Trophoblast cell (in vitro differentiated cells and primary cell): Measurements from ENCODE around the gene GPHA2.

Experiments used
- DNase-seq, 2 donors: peaks; one replicate each; pipeline ENCODE4 v3.0.0-alpha.2; 2016
- H2AFZ ChIP-seq: 2 replicates; pipeline ENCODE4 v1.6.1; 2013; ENCODE audit warnings: low read length, moderate library complexity, mild to moderate bottlenecking; ENCODE audit not compliant: insufficient read depth, poor library complexity
- H2AK5ac ChIP-seq: 2 replicates; pipeline ENCODE4 v1.6.1; 2013; ENCODE audit warnings: mild to moderate bottlenecking, low read length
- H2BK120ac ChIP-seq: 2 replicates; pipeline ENCODE4 v1.6.1; 2013; ENCODE audit warnings: low read length, mild to moderate bottlenecking, moderate library complexity; ENCODE audit not compliant: insufficient read depth, poor library complexity
- H2BK12ac ChIP-seq: 2 replicates; pipeline ENCODE4 v1.6.1; 2013; ENCODE audit warnings: mild to moderate bottlenecking, low read length, moderate library complexity
- H2BK5ac ChIP-seq: 2 replicates; pipeline ENCODE4 v1.6.1; 2013; ENCODE audit warnings: low read length, low read depth, moderate library complexity, mild to moderate bottlenecking; ENCODE audit not compliant: poor library complexity
- H3K14ac ChIP-seq: 2 replicates; pipeline ENCODE4 v1.6.1; 2013; ENCODE audit warnings: mild to moderate bottlenecking, low read length
- H3K18ac ChIP-seq: 2 replicates; pipeline ENCODE4 v1.6.1; 2013; ENCODE audit warnings: mild to moderate bottlenecking, low read length
- H3K23ac ChIP-seq: 2 replicates; pipeline ENCODE4 v1.6.1; 2013; ENCODE audit warnings: low read length
- H3K27ac ChIP-seq: 2 replicates; pipeline ENCODE4 v1.5.1; 2013; ENCODE audit warnings: low read depth, mild to moderate bottlenecking, inconsistent platforms, low read length, moderate library complexity
- H3K27me3 ChIP-seq: 2 replicates; pipeline ENCODE4 v1.6.1; 2013; ENCODE audit warnings: inconsistent platforms, mild to moderate bottlenecking, low read length, moderate library complexity; ENCODE audit not compliant: insufficient read depth
- H3K36me3 ChIP-seq, 2 experiments: 1 replicate in 1 of 2; 2 replicates in 1 of 2; pipeline ENCODE4 v1.6.1; 2013; ENCODE audit warnings: low read length in 2 of 2, mild to moderate bottlenecking in 2 of 2, moderate library complexity in 1 of 2; ENCODE audit not compliant: insufficient read depth in 2 of 2, control insufficient read depth in 1 of 2
- H3K4ac ChIP-seq: 2 replicates; pipeline ENCODE4 v1.6.1; 2013; ENCODE audit warnings: low read depth, mild to moderate bottlenecking, low read length, moderate library complexity
- H3K4me1 ChIP-seq, 2 experiments: 1 replicate in 1 of 2; 2 replicates in 1 of 2; pipeline ENCODE4 v1.6.1; 2013; ENCODE audit warnings: low read length in 2 of 2, mild to moderate bottlenecking in 2 of 2, moderate library complexity in 1 of 2; ENCODE audit not compliant: insufficient read depth in 2 of 2, control insufficient read depth in 1 of 2
- H3K4me2 ChIP-seq: 2 replicates; pipeline ENCODE4 v1.6.1; 2013; ENCODE audit warnings: inconsistent platforms, mild to moderate bottlenecking, low read length, moderate library complexity
- H3K4me3 ChIP-seq: 2 replicates; pipeline ENCODE4 v1.5.1; 2013; ENCODE audit warnings: mild to moderate bottlenecking, low read depth, low read length, inconsistent platforms
- H3K79me1 ChIP-seq: one replicate; pipeline ENCODE4 v1.6.1; 2013; ENCODE audit warnings: low read length
- H3K79me2 ChIP-seq: 2 replicates; pipeline ENCODE4 v1.6.1; 2013; ENCODE audit warnings: low read length, mild to moderate bottlenecking; ENCODE audit not compliant: control insufficient read depth, insufficient read depth, poor library complexity
- H3K9ac ChIP-seq: 2 replicates; pipeline ENCODE4 v1.6.1; 2013; ENCODE audit warnings: mild to moderate bottlenecking, low read length
- H3K9me3 ChIP-seq: 2 replicates; pipeline ENCODE4 v1.6.1; 2013; ENCODE audit warnings: low read depth, mild to moderate bottlenecking, control low read depth, inconsistent platforms, low read length; ENCODE audit not compliant: insufficient read depth
- H4K12ac ChIP-seq: 2 replicates; pipeline ENCODE4 v1.6.1; 2013; ENCODE audit warnings: low read depth, mild to moderate bottlenecking, low read length, moderate library complexity
- H4K8ac ChIP-seq: 2 replicates; pipeline ENCODE4 v1.6.1; 2013; ENCODE audit warnings: low read depth, mild to moderate bottlenecking, low read length, moderate library complexity
- H4K91ac ChIP-seq: one replicate; pipeline ENCODE4 v1.6.1; 2013; ENCODE audit warnings: low read depth, mild to moderate bottlenecking, low read length, moderate library complexity
- WGBS: extraction: QIAGEN DNeasy Blood & Tissue Kit; methylation state at CpG from one replicate; pipeline ENCODE4 v1.1.7; 2013; ENCODE audit warnings: missing lambda C conversion rate; ENCODE audit not compliant: insufficient read length, insufficient coverage; ENCODE audit errors: extremely low coverage; 5-methylcytosine and 5-hydroxymethylcytosine counted together

The GPHA2 gene

DNA sequence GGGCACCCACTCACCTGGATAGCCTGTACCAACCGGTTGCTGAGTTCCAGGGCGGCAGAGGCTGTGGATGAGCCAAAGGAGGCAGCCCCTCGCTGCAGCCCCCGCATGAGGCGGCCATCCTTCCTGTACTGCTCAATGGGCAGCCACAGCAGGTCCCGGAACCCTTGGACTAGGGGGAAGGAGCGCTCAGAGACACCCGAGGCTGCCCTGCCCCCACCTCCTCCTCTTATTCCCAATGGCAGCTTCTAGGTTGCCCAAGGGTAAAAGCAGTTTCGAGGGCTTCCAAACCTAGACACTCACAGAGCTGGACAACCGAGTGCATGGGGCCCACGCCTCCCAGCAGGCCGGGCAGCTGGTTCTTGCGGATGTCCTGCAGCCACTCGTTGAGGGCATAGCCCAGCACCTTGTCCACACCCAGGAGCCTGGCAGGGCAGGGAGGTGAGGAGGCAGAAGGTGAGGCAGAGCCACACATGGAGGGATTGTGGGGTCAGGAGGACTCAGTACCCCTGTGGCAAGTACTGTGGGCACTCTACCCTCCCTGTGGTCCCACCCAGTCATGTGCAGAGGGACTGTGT is 39.2 kb downstream of the GPHA2 start:
- no peak overlapping the region for H3K4ac ChIP-seq

DNA sequence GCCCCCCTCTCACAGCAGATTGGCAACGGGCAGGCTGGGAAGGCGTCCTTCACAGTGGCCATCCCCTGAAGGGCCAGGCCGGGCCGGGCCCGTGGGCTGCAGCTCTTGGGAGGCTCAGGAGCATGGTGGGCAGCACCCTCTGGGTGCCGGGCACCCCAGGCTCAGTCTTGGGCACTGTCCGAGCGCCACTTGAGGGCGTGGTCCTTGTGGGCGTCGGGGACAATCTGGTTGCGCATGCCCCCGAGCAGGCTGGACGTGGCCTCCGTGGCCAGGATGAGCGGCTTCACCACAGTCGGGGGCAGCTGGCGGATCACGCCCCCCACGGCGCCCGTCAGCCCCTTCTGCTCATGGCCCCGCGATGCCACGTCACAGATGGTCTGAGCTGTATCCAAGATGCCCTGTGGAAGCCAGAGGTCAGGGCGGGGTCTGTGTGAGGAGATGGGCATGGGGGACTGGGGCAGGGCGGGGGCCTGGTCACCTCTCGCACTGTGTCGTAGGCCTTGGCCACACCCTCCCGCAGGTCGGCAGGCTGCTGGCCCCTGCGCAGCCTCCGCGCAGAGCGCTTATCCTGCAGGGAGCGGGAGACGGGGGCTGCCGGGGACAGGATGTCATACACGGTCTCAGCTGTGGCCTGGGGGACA is 40.8 kb downstream of the GPHA2 start:
- Histone ChIP-seq H3K79me2 (no peaks in the 10 kb centered on the region), H2BK12ac (no peak overlapping the region), H3K4me3 (no peak overlapping the region), H3K23ac (no peak overlapping the region), H3K79me1 (no peaks in the 10 kb centered on the region), H3K9ac (no peak overlapping the region), H3K27ac (no peak overlapping the region), H3K36me3 (peaks cover 46 to 50% of the 10 kb centered on the region in 2 experiments), H3K27me3 (no peaks in the 10 kb centered on the region), H2BK5ac (no peak overlapping the region), H3K4me2 (no peak overlapping the region), H4K91ac (no peak overlapping the region), H3K4me1 (no peaks in the 10 kb centered on the region), H3K4ac (no peak overlapping the region), H2BK120ac (no peak overlapping the region), H3K9me3 (no peaks in the 10 kb centered on the region), H4K8ac (no peak overlapping the region), H3K14ac (no peak overlapping the region), H3K18ac (no peak overlapping the region), H4K12ac (no peak overlapping the region), H2AFZ (no peak overlapping the region), H2AK5ac (no peak overlapping the region)
- no peak for DNase-seq
- WGBS: no CpG with 5 or more reads among the region's 39 CpGs

More for the DNA sequence above, 39.2 kb downstream of the GPHA2 start:
- Histone ChIP-seq H3K79me1 (no peaks in the 10 kb centered on the region), H2BK12ac (no peak overlapping the region), H2BK120ac (no peak overlapping the region), H3K27me3 (no peaks in the 10 kb centered on the region), H3K36me3 (peaks cover 61 to 64% of the 10 kb centered on the region in 2 experiments), H2AFZ (no peak overlapping the region), H3K4me1 (no peaks in the 10 kb centered on the region), H3K14ac (no peak overlapping the region), H2BK5ac (no peak overlapping the region), H3K4me2 (no peak overlapping the region), H4K12ac (no peak overlapping the region), H2AK5ac (no peak overlapping the region), H3K9ac (no peak overlapping the region), H3K9me3 (peaks cover 3% of the 10 kb centered on the region), H4K91ac (no peak overlapping the region), H3K18ac (no peak overlapping the region), H3K79me2 (no peaks in the 10 kb centered on the region), H4K8ac (no peak overlapping the region), H3K27ac (no peak overlapping the region), H3K23ac (no peak overlapping the region), H3K4me3 (no peak overlapping the region)
- DNase-seq: no peak
- no CpG with 5 or more reads among the region's 14 CpGs for WGBS

DNA sequence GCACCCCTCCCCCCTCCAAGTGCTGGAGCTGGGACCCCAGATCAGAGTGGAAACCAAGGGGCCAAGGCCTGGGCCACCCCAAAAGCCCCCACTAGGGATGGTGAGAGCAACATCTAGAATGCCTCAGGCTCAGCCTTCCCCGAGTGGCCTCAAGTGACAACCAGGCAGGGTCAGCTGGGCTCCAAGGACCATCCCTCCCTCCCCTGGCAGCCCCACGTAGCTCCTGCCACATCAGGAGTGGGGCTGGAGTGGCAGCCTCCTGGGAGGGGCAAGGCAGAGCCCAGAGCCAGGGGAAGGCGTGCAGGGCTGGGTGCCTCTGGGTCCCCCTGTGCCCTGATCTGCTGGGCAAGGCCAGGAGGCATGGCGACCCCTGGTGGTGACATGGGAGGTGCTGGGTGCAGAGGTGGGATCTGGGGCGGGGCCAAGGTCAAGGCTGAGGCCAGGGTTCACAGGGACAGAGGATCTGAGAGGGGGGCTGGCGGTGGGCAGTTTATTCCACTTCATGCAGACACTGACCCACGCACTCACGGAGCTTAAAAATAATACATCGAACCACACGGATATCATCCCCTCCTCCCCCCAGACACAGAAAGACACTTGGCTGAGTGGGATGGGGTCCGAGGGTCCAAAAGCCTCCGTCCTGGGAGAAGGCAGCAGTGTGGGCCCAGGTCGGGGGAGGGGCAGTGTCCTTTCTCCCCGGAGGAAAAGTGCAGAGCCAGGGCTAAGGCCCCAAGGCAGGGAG is 41.5 kb downstream of the GPHA2 start:
- Histone ChIP-seq H4K91ac (no peak overlapping the region), H3K79me1 (no peaks in the 10 kb centered on the region), H3K9me3 (no peaks in the 10 kb centered on the region), H3K4me2 (no peak overlapping the region), H3K4me1 (peaks cover 0 to under 1% of the 10 kb centered on the region in 2 experiments), H4K12ac (no peak overlapping the region), H3K36me3 (peaks cover 42 to 45% of the 10 kb centered on the region in 2 experiments), H2BK5ac (no peak overlapping the region), H3K14ac (no peak overlapping the region), H3K18ac (no peak overlapping the region), H2BK120ac (no peak overlapping the region), H3K23ac (no peak overlapping the region), H4K8ac (no peak overlapping the region), H3K79me2 (no peaks in the 10 kb centered on the region), H3K4me3 (no peak overlapping the region), H2BK12ac (no peak overlapping the region), H3K4ac (no peak overlapping the region), H2AK5ac (peak overlapping the region; percentile 44), H2AFZ (no peak overlapping the region), H3K9ac (no peak overlapping the region), H3K27me3 (no peaks in the 10 kb centered on the region), H3K27ac (no peak overlapping the region)
- no CpG with 5 or more reads among the region's 14 CpGs for WGBS
- peak; percentile 62 to 91 for DNase-seq

DNA sequence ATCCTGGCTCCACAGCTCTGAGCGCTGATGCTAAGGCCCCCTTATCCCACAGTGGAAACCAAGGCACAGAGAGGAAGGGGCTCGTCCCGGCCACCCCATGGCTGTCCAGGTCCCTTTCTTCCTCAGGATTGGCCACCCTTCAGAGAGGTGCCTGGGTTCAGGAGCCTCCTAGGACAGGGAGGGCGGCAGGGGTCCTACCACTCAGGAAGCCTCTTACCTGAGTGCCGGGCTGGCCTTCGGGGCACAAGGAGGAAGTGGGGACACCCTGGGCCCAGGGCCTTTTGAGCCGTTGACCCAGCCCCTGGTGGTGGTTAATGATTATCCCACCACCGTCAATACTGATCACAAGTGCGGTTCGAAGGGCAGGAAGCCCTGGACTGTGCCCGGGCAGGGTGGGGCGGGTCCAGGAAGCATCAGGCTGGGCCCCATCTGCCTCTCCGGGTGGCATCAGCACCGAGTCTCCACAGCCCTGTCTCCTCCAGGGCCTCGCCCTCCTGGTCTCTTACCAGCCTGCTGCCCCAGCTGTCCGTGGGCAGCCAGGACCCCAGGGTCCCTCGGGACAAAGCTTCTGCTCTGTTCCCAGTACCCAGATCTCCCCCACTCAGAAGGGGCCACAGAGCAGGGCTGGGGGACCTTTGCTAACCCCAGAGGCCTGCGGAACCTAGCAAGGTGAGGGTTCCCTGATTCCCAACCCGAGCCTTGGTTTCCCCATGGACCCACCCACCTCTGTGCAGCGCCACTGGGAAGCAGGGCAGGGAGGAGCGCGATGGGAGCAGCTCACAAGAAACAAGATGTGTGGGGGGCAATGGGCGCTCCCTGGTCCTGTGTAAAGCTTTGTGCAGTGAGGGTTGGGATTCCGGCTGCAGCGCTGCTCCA is 42.3 kb downstream of the GPHA2 start:
- Histone ChIP-seq H3K27me3 (no peaks in the 10 kb centered on the region), H3K4me2 (no peak overlapping the region), H2AK5ac (no peak overlapping the region), H3K14ac (no peak overlapping the region), H2BK12ac (no peak overlapping the region), H2BK120ac (no peak overlapping the region), H3K23ac (no peak overlapping the region), H3K27ac (no peak overlapping the region), H4K91ac (no peak overlapping the region), H3K4me3 (no peak overlapping the region), H3K9ac (no peak overlapping the region), H4K8ac (no peak overlapping the region), H2BK5ac (no peak overlapping the region), H3K9me3 (no peaks in the 10 kb centered on the region), H3K18ac (no peak overlapping the region), H3K79me2 (no peaks in the 10 kb centered on the region), H3K79me1 (no peaks in the 10 kb centered on the region), H3K36me3 (peaks cover 36 to 39% of the 10 kb centered on the region in 2 experiments), H4K12ac (no peak overlapping the region), H3K4me1 (peaks cover 0 to 3% of the 10 kb centered on the region in 2 experiments), H2AFZ (no peak overlapping the region), H3K4ac (no peak overlapping the region)
- no CpG with 5 or more reads among the region's 25 CpGs for WGBS
- no peak for DNase-seq
